H1 (cell line): Measurements from ENCODE around the gene ZNF221. TPM values are rescaled to one million over a fixed set of nuclear protein-coding genes. Genes with fewer than 3 reads are reported as not detected.

Experiments
- CTCF ChIA-PET: fragments of 300-600 bp; sonication (Branson Sonifier 250); formaldehyde crosslinking; loops from one replicate; lab custom pipeline; 2021; ENCODE audit not compliant: partially characterized antibody; lab: Charles Lee
- POLR2A ChIA-PET: fragments of 300-600 bp; sonication (Branson Sonifier 250); formaldehyde crosslinking; loops from one replicate; lab custom pipeline; 2021; ENCODE audit warnings: inconsistent platforms; ENCODE audit not compliant: partially characterized antibody; lab: Charles Lee
- DNase-seq, 2 experiments: peaks; one replicate each; pipeline versions ENCODE4 v3.0.0 to v3.0.0-alpha.2; 2010 to 2022; ENCODE audit warnings: low spot score in 2 of 2, low read depth in 1 of 2, mixed read lengths in 1 of 2
- FAIRE-seq: peaks from 2 replicates; lab custom pipeline; 2011; peaks lifted over from hg19 to GRCh38; lab: Jason Lieb, UNC
- H2AFZ ChIP-seq: 2 replicates; pipeline ENCODE4 v1.8.1; 2012; ENCODE audit warnings: low read length, inconsistent platforms
- H2AK5ac ChIP-seq: 2 replicates; pipeline ENCODE4 v1.6.1; 2013; ENCODE audit warnings: low read depth, low read length
- H2BK120ac ChIP-seq: replicated peaks from 2 replicates; pipeline ENCODE3; 2013; ENCODE audit warnings: low read depth, low read length, inconsistent platforms
- H2BK12ac ChIP-seq: 2 replicates; pipeline ENCODE4 v1.6.1; 2013; ENCODE audit warnings: low read depth, low read length
- H2BK15ac ChIP-seq: 2 replicates; pipeline ENCODE4 v1.6.1; 2013; ENCODE audit warnings: low read length
- H2BK20ac ChIP-seq: 2 replicates; pipeline ENCODE4 v1.6.1; 2013; ENCODE audit warnings: low read length
- H2BK5ac ChIP-seq: 2 replicates; pipeline ENCODE4 v1.6.1; 2013; ENCODE audit warnings: low read depth, low read length
- H3K14ac ChIP-seq: 2 replicates; pipeline ENCODE4 v1.6.1; 2013; ENCODE audit warnings: inconsistent platforms; ENCODE audit not compliant: insufficient read length
- H3K18ac ChIP-seq: 2 replicates; pipeline ENCODE4 v1.6.1; 2013; ENCODE audit warnings: low read length; ENCODE audit errors: extremely low read depth
- H3K23ac ChIP-seq: 2 replicates; pipeline ENCODE4 v1.6.1; 2013; ENCODE audit warnings: inconsistent platforms; ENCODE audit not compliant: insufficient read length
- H3K23me2 ChIP-seq: 2 replicates; pipeline ENCODE4 v1.6.1; 2013; ENCODE audit warnings: low read depth, low read length
- H3K27ac ChIP-seq: 2 replicates; pipeline ENCODE4 v1.6.1; 2011; ENCODE audit warnings: low read depth, low read length, inconsistent platforms
- H3K27me3 ChIP-seq, 4 experiments: replicated peaks in 1 of 4; 1 replicate in 1 of 4; 2 replicates in 3 of 4; pipeline versions ENCODE4 v1.6.1 to v1.8.1; 2011 to 2013; ENCODE audit warnings: low read length in 3 of 4, mild to moderate bottlenecking in 3 of 4, inconsistent platforms in 2 of 4, mixed read lengths in 2 of 4, moderate library complexity in 1 of 4; ENCODE audit not compliant: control insufficient read depth in 3 of 4, insufficient read depth in 3 of 4; ENCODE audit errors: extremely low read depth in 1 of 4
- H3K36me3 ChIP-seq, 4 experiments: 2 replicates each; pipeline versions ENCODE4 v1.6.1 to v1.8.1; 2011 to 2013; ENCODE audit warnings: mild to moderate bottlenecking in 4 of 4, low read length in 3 of 4, moderate library complexity in 2 of 4, control low read depth in 1 of 4, inconsistent platforms in 1 of 4; ENCODE audit not compliant: insufficient read depth in 4 of 4, control insufficient read depth in 2 of 4
- H3K4ac ChIP-seq: replicated peaks from 2 replicates; pipeline ENCODE3; 2013; ENCODE audit warnings: low read length, low read depth, mixed read lengths, inconsistent platforms; ENCODE audit not compliant: insufficient read length
- H3K4me1 ChIP-seq, 4 experiments: replicated peaks in 1 of 4; 1 replicate in 1 of 4; 2 replicates in 3 of 4; pipeline versions ENCODE4 v1.6.1 to v1.8.1; 2011 to 2013; ENCODE audit warnings: low read length in 3 of 4, inconsistent platforms in 2 of 4, mixed read lengths in 1 of 4; ENCODE audit not compliant: insufficient read depth in 4 of 4, control insufficient read depth in 3 of 4
- H3K4me2 ChIP-seq, 2 experiments: 2 replicates each; pipeline versions ENCODE4 v1.6.1 to v1.8.1; 2011 to 2013; ENCODE audit warnings: low read depth in 2 of 2, low read length in 2 of 2, control low read depth in 1 of 2, inconsistent platforms in 1 of 2, mild to moderate bottlenecking in 1 of 2; ENCODE audit not compliant: insufficient read depth in 1 of 2
- H3K4me3 ChIP-seq, 4 experiments: fragments of 200-600, 300-600 bp in 1 of 4; sonication (generic), shearing (Covaris generic), sonication (Bioruptor Twin) in 1 of 4; 2 replicates each; pipeline versions ENCODE4 v1.5.1 to v1.8.1; 2011 to 2016; ENCODE audit warnings: low read length in 4 of 4, low read depth in 3 of 4, control low read depth in 2 of 4, inconsistent platforms in 2 of 4, mild to moderate bottlenecking in 2 of 4, mixed read lengths in 1 of 4, moderate library complexity in 1 of 4; ENCODE audit not compliant: insufficient read depth in 2 of 4; ENCODE audit errors: extremely low read depth in 1 of 4
- H3K56ac ChIP-seq: replicated peaks from 2 replicates; pipeline ENCODE3; 2013; ENCODE audit warnings: low read depth, mild to moderate bottlenecking, mixed read lengths, low read length, inconsistent platforms; ENCODE audit not compliant: insufficient read length
- H3K79me1 ChIP-seq: 2 replicates; pipeline ENCODE4 v1.6.1; 2013; ENCODE audit warnings: low read depth, low read length, control low read depth
- H3K79me2 ChIP-seq, 2 experiments: 2 replicates each; pipeline versions ENCODE4 v1.6.1 to v1.8.1; 2012 to 2013; ENCODE audit warnings: low read length in 2 of 2, mild to moderate bottlenecking in 2 of 2, inconsistent platforms in 1 of 2; ENCODE audit not compliant: insufficient read depth in 2 of 2, control insufficient read depth in 1 of 2
- H3K9ac ChIP-seq, 4 experiments: replicated peaks in 1 of 4; 1 replicate in 1 of 4; 2 replicates in 3 of 4; pipeline versions ENCODE4 v1.6.1 to v1.8.1; 2011 to 2013; ENCODE audit warnings: low read depth in 3 of 4, low read length in 3 of 4, control low read depth in 2 of 4, mild to moderate bottlenecking in 2 of 4, moderate library complexity in 2 of 4, inconsistent platforms in 1 of 4; ENCODE audit errors: extremely low read depth in 1 of 4
- H3K9me3 ChIP-seq, 2 experiments: 2 replicates each; pipeline versions ENCODE4 v1.6.1 to v1.8.1; 2012 to 2013; ENCODE audit warnings: mild to moderate bottlenecking in 2 of 2, moderate library complexity in 2 of 2, control low read depth in 1 of 2, inconsistent platforms in 1 of 2, low read depth in 1 of 2, low read length in 1 of 2, mixed read lengths in 1 of 2; ENCODE audit not compliant: insufficient read depth in 2 of 2
- H4K20me1 ChIP-seq, 2 experiments: replicated peaks in 1 of 2; 2 replicates each; pipeline versions ENCODE3 to v1.8.1; 2011 to 2013; ENCODE audit warnings: inconsistent platforms in 2 of 2, low read length in 2 of 2, mild to moderate bottlenecking in 1 of 2; ENCODE audit not compliant: insufficient read depth in 2 of 2, control insufficient read depth in 1 of 2
- H4K5ac ChIP-seq: 2 replicates; pipeline ENCODE4 v1.6.1; 2013; ENCODE audit warnings: low read length, low read depth, mixed read lengths, inconsistent platforms; ENCODE audit not compliant: insufficient read length
- H4K8ac ChIP-seq: 2 replicates; pipeline ENCODE4 v1.8.0; 2013; ENCODE audit warnings: mild to moderate bottlenecking, moderate library complexity, low read length, inconsistent platforms; ENCODE audit not compliant: insufficient read depth; ENCODE audit errors: extremely low read depth
- H4K91ac ChIP-seq: replicated peaks from 2 replicates; pipeline ENCODE3; 2013; ENCODE audit warnings: low read length, mixed read lengths, inconsistent platforms; ENCODE audit not compliant: insufficient read length
- BCL11A ChIP-seq, 2 experiments: IDR thresholded peaks; one replicate each; pipeline ENCODE4 v1.6.1; 2011; ENCODE audit warnings: low read depth in 2 of 2, low read length in 2 of 2, mild to moderate bottlenecking in 2 of 2
- CBX8 ChIP-seq: fragments of 300-800, 300-1000 bp; sonication (generic); IDR thresholded peaks from 2 replicates; pipeline ENCODE4 v1.7.1; 2016; ENCODE audit warnings: low read depth, low read length, borderline replicate concordance
- CEBPB ChIP-seq: IDR thresholded peaks from 2 replicates; pipeline ENCODE4 v1.6.1; 2012; ENCODE audit warnings: low read depth, low read length
- FOSL1 ChIP-seq: IDR thresholded peaks from 2 replicates; pipeline ENCODE4 v1.6.1; 2011; ENCODE audit warnings: mild to moderate bottlenecking, low read depth, low read length, moderate library complexity; ENCODE audit not compliant: insufficient read depth
- GABPA ChIP-seq: IDR thresholded peaks from 2 replicates; pipeline ENCODE4 v1.6.1; 2011; ENCODE audit warnings: mild to moderate bottlenecking, low read length, moderate library complexity, borderline replicate concordance; ENCODE audit not compliant: insufficient read depth
- HDAC2 ChIP-seq, 2 experiments: fragments of 300-600 bp in 1 of 2; sonication (generic) in 1 of 2; IDR thresholded peaks; 2 replicates each; pipeline ENCODE4 v1.6.1; 2011 to 2012; ENCODE audit warnings: low read depth in 2 of 2, low read length in 2 of 2, mild to moderate bottlenecking in 2 of 2, moderate library complexity in 2 of 2, borderline replicate concordance in 1 of 2, inconsistent platforms in 1 of 2
- HDAC6 ChIP-seq: IDR thresholded peaks from one replicate; pipeline ENCODE4 v1.7.1; 2012; ENCODE audit warnings: low read depth, mild to moderate bottlenecking, inconsistent platforms, low read length, moderate library complexity
- JUN ChIP-seq: IDR thresholded peaks from 2 replicates; pipeline ENCODE4 v1.6.1; 2011; ENCODE audit warnings: low read depth, mild to moderate bottlenecking, improper control_type of control experiment, low read length
- KDM5A ChIP-seq: fragments of 200-600 bp; IDR thresholded peaks from 2 replicates; pipeline ENCODE4 v1.7.1; 2012; ENCODE audit warnings: mild to moderate bottlenecking, low read length, inconsistent platforms, mixed read lengths
- POLR2AphosphoS5 ChIP-seq: IDR thresholded peaks from 2 replicates; pipeline ENCODE4 v1.6.1; 2011; ENCODE audit warnings: low read depth, low read length
- SP2 ChIP-seq: IDR thresholded peaks from 2 replicates; pipeline ENCODE4 v1.6.1; 2012; ENCODE audit warnings: mild to moderate bottlenecking, low read length, inconsistent platforms
- SP4 ChIP-seq: IDR thresholded peaks from 2 replicates; pipeline ENCODE4 v1.6.1; 2012; ENCODE audit warnings: low read length, inconsistent platforms
- WGBS, 2 experiments: shearing (Covaris generic) in 1 of 2; methylation state at CpG; one replicate each; pipeline versions ENCODE4 v1.1.6 to v1.1.7; 2013 to 2015; ENCODE audit warnings: low lambda C conversion rate in 2 of 2, mixed read lengths in 2 of 2, inconsistent platforms in 1 of 2, low coverage in 1 of 2, missing lambda C conversion rate in 1 of 2; ENCODE audit not compliant: insufficient replicate concordance in 2 of 2, insufficient coverage in 1 of 2, insufficient read length in 1 of 2; ENCODE audit errors: extremely low coverage in 1 of 2, missing lambda C conversion rate in 1 of 2; 5-methylcytosine and 5-hydroxymethylcytosine counted together
- polyA plus RNA-seq, 7 experiments: library from polyadenylated mRNA; depleted of rRNA in 3 of 7; stranded (reverse) in 5 of 7; unstranded in 2 of 7; fragments of >200 nt in 5 of 7; fragments of 200-250 nt in 2 of 7; gene quantifications; 1 replicate in 5 of 7; 2 replicates in 1 of 7; 4 replicates in 1 of 7; pipeline versions ENCODE4 v1.2.1 to v1.2.3, GENCODE V29; 2011 to 2013; ENCODE audit warnings: missing spikeins in 2 of 7, mixed read lengths in 2 of 7
- total RNA-seq: library from RNA; stranded (reverse); fragmentation: NEBNext Ultra II Directional; extraction: Animal tissue kit (Norgen Biotek cat#: 25700); gene quantifications from 2 replicates; pipeline ENCODE4 v1.2.1, GENCODE V29; 2021
- TF ChIP-seq, protein P1 (sequence below): IDR thresholded peaks from 2 replicates; pipeline ENCODE4 v1.6.1; 2012; ENCODE audit warnings: low read length, inconsistent platforms

The ZNF221 gene
- total and polyA plus RNA-seq, 2 of the 8 experiments (the other 6 are each of a cell fraction or from before 2014, with no cell fraction given) = 0.50 to 8.4 TPM

DNA sequence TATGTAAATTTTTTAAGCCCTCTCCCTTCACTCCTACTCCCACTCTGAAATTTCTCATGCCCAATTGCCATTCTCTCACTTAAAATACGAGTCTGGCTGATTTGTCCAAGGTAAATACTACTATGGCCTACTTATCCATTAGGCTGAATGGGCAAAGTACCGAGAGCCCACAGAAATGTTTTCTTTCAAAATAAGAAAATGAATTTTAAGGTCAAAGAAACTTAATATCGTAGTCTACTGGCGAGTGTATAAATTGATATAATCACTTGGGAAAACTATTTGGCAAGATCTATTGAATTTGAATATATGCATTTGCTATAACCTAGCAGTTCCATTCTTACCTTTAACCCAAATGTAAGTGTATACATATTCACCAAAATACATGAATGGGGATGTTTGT, 48.6 kb upstream of the ZNF221 start:
- no peak overlapping the region for H2BK12ac ChIP-seq
- DNase-seq = no peak
- TF ChIP-seq GABPA (no peak), POLR2AphosphoS5 (no peak), BCL11A (IDR thresholded peaks at IDR 0.05; ENCODE audit: low read depth in 2 of 2, low read length in 2 of 2) (no peak), HDAC6 (no peak), KDM5A (no peak), SP4 (no peak), SP2 (no peak), CEBPB (no peak), HDAC2 (IDR thresholded peaks at IDR 0.05; ENCODE audit: borderline replicate concordance in 1 of 2, low read depth in 2 of 2, low read length in 2 of 2) (no peak), CBX8 (no peak), JUN (no peak), FOSL1 (no peak)
- TF ChIP-seq, protein P1, sequence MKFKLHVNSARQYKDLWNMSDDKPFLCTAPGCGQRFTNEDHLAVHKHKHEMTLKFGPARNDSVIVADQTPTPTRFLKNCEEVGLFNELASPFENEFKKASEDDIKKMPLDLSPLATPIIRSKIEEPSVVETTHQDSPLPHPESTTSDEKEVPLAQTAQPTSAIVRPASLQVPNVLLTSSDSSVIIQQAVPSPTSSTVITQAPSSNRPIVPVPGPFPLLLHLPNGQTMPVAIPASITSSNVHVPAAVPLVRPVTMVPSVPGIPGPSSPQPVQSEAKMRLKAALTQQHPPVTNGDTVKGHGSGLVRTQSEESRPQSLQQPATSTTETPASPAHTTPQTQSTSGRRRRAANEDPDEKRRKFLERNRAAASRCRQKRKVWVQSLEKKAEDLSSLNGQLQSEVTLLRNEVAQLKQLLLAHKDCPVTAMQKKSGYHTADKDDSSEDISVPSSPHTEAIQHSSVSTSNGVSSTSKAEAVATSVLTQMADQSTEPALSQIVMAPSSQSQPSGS = no peak

More for the DNA sequence above, 48.6 kb upstream of the ZNF221 start:
- H2BK5ac ChIP-seq = no peak overlapping the region
- no peaks in the 10 kb centered on the region for H3K79me2 ChIP-seq
- no peak overlapping the region for H2BK120ac ChIP-seq
- H3K4ac ChIP-seq = no peak overlapping the region
- no peak overlapping the region for H2BK20ac ChIP-seq
- H4K5ac ChIP-seq = no peak overlapping the region
- no peak overlapping the region for H2AK5ac ChIP-seq
- no peak overlapping the region for H4K91ac ChIP-seq
- no peak for FAIRE-seq
- H4K8ac ChIP-seq = no peak overlapping the region
- ChIA-PET CTCF (no interaction called here), POLR2A (interaction anchor here (1.8 kb wide), 1 partner anchor 49 kb away, joined by 5 read pairs; the partner anchor contains the start of gene ZNF221)
- peak overlapping the region; percentile 93 to 100; a peak in 2 of 4 replicates for H3K4me2 ChIP-seq
- no peak overlapping the region for H3K23ac ChIP-seq
- no peaks in the 10 kb centered on the region for H4K20me1 ChIP-seq
- peaks cover 0 to 5% (median 1%) of the 10 kb centered on the region in 4 experiments; a peak in 2 of 7 replicates for H3K4me1 ChIP-seq
- H3K36me3 ChIP-seq = no peaks in the 10 kb centered on the region
- H3K18ac ChIP-seq = no peak overlapping the region
- peaks cover 6% of the 10 kb centered on the region for H3K23me2 ChIP-seq
- no peaks in the 10 kb centered on the region for H3K79me1 ChIP-seq
- H3K4me3 ChIP-seq = peak overlapping the region in 2 of 4 experiments; percentile 78 to 80; a peak in 3 of 8 replicates
- no peak overlapping the region for H3K27ac ChIP-seq
- no peak overlapping the region for H3K56ac ChIP-seq
- peaks cover 0 to 5% (median 2%) of the 10 kb centered on the region in 4 experiments; a peak in 4 of 7 replicates for H3K27me3 ChIP-seq
- H3K9me3 ChIP-seq = peaks cover 12 to 27% of the 10 kb centered on the region in 2 experiments
- 91% methylated on average over 4 of the region's 4 CpGs; no CpG with 5 or more reads in 1 of the 2 experiments for WGBS, 2 experiments
- no peak overlapping the region for H3K9ac ChIP-seq
- H2AFZ ChIP-seq = peak overlapping the region; percentile 100; the same call in 1 of the 2 replicates
- no peak overlapping the region for H3K14ac ChIP-seq
- no peak overlapping the region for H2BK15ac ChIP-seq
